ENCODE measurements around the gene UFSP1.

Gene UFSP1

DNA sequence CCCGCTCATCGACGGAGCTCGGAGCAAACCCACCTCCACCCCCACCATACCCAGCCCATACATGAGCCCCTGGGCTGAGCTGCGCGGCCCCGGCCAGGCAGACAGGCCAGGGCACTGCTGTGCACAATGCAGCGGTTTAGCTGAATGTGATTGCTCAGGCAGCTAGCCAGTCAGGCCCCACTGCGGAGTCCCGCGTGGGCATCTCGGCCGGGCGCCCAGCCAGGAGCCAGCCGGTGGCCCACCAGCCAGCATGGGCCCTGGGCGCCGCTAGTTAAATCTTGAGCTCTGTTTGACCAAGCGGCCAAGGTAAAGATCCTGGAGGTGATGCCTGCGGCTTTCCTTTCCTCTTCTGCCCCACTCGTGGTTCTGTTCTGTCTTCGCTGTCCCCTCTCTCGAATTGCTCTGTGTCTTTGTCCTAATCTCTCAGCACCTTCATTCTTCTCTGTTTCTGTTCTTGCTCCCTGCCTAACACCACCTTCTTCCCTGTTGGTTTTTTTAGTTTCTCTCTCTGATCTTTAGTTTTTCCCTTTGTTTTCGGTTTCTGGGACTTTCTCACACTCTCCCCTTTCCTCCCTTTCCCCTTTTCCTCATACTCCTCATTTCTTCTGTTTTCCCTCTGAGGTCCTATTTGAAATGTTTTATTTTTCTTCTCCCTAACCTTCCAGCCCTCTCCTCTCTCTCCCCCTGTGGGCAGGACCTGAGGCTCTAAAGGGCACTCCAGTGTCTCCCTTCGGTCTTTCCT, 6.6 kb downstream of the UFSP1 start:
- in situ Hi-C loops (cut with MboI; ENCODE audit: low sequenced_read_pairs), result no loop called here

DNA sequence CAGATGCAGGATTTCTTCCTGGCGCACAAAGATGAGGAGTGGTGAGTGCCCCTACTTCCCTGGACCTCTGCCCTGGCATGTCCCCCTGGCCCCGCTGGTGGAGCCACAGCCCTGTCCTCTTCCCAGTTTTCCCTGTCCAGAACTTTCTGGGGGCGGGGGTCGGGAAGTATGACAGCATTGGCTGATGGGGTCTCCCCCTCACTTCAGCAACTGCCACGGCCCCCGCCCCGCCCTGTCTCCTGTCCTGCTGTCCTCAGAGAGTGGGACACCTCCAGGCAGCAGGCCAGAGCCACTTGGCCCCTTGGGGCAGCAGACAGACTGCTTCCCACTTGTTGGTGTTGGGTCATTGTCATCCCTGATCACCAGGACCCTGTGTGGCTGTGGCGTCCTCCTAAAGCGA, 7.3 kb downstream of the UFSP1 start:
- in situ Hi-C loops (cut with MboI; ENCODE audit: low sequenced_read_pairs), result no loop called here

- in situ Hi-C loops (cut with MboI; ENCODE audit: low sequenced_read_pairs), result no loop called here
These were observed 8.4 kb downstream of the UFSP1 start for GRCh38 chr7:100881136-100881535.

DNA sequence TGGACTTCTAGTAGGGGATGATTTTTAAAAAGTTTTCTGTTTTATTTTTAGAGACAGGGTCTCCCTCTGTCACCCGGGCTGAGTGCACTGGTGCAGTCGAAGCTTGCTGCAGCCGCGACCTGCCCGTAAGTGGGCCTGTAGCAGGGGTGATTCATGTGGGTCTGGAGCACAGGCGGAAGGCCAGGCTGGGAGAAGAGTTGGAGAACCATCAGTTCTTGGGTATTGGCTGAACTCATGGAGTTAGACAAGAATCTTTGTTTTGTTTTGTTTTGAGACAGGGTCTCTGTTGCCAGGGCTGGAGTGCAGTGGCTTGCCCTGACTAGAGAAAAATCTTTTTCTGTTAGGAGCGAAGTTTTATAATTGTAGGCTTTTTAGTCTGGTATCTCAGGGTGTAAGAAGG, 8.9 kb downstream of the UFSP1 start:
- in situ Hi-C loops (cut with MboI; ENCODE audit: low sequenced_read_pairs), result no loop called here

DNA sequence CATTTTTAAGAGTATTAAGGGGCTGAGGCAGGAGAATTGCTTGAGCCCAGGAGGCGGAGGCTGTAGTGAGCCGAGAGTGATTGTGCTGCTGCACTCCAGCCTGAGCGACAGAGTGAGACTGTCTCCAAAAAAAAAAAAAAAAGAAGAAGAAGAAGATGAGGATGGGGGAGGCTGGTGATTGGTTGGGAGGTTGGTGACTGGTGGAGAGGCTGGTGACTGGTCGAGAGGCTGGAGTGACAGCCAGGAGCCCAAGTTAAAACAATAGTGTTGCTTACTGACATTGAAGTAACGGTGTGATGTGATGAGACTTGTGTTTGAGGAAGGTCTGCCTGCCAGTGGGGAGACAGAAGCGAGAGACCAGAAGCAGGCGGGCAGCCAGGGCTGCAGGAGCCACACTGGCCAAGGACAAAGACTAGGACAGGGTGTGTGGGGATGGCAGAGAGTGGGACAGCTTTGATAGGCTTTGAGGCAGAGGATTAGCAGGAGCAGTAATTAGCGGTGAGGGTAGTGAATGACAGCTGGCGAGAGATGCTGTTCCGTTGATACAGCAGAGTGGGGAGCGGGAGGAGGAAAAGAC, 9.7 kb downstream of the UFSP1 start:
- in situ Hi-C loops (cut with MboI; ENCODE audit: low sequenced_read_pairs), result no loop called here

- in situ Hi-C loops (cut with MboI; ENCODE audit: low sequenced_read_pairs), result no loop called here
These were observed 10.8 kb downstream of the UFSP1 start for GRCh38 chr7:100878685-100879084.

DNA sequence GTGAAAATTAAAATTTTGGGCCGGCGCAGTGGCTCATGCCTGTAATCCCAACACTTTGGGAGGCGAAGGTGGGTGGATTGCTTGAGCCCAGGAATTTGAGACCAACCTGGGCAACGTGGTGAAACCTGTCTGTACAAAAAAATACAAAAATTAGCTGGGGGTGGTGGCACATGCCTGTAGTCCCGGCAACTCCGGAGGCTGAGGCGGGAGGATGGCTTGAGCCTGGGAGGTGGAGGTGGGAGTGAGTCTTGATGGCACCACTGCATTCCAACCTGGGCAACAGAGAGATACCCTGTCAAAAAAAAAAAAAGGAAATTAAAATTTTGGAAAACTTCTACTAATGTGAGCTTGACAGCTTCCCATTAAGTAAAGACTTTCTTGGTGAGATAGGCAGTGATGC, 11.5 kb downstream of the UFSP1 start:
- in situ Hi-C loops (cut with MboI; ENCODE audit: low sequenced_read_pairs), result no loop called here

DNA sequence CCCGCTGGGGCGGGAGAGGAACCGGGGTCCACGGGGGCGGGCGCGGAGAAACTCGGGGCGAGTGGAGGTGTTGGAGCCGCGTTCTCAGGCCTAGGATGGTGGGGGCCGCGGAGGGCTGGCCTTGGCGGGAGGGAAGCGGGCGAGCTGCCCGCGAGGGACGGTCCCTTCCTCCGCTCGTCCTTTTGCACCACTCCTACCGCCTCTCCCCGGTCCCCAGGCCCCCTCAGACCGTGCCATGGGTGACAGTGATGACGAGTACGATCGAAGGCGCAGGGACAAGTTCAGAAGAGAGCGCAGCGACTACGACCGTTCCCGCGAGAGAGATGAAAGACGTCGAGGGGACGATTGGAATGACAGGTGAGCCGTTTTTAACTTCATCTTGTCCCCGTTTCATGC, 14.2 kb downstream of the UFSP1 start:
- in situ Hi-C loops (cut with MboI; ENCODE audit: low sequenced_read_pairs), result no loop called here

GRCh38 chr7:100874577-100875355, 14.7 kb downstream of the UFSP1 start, which contains the start of gene SRRT:
SRRT (plus strand) TSS chr7:100875103; CDS start chr7:100875591, 488 bp downstream.
- in situ Hi-C loops (cut with MboI; ENCODE audit: low sequenced_read_pairs), result no loop called here

DNA sequence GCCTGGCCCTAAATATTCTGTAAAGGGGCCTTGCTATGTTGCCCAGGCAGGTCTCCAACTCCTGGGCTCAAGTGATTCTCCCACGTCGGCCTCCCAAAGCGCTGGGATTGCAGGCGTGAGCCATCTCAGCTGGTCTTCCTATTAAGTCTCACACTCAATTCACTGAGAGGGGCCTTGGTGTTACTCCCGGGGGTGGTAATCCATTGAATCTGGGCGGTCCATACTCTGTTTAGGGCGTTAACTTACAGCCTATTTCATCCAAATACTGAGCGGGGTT, 15.3 kb downstream of the UFSP1 start:
- in situ Hi-C loops (cut with MboI; ENCODE audit: low sequenced_read_pairs), result no loop called here

- in situ Hi-C loops (cut with MboI; ENCODE audit: low sequenced_read_pairs), result no loop called here
These were observed 15.8 kb downstream of the UFSP1 start for GRCh38 chr7:100873599-100874299.

DNA sequence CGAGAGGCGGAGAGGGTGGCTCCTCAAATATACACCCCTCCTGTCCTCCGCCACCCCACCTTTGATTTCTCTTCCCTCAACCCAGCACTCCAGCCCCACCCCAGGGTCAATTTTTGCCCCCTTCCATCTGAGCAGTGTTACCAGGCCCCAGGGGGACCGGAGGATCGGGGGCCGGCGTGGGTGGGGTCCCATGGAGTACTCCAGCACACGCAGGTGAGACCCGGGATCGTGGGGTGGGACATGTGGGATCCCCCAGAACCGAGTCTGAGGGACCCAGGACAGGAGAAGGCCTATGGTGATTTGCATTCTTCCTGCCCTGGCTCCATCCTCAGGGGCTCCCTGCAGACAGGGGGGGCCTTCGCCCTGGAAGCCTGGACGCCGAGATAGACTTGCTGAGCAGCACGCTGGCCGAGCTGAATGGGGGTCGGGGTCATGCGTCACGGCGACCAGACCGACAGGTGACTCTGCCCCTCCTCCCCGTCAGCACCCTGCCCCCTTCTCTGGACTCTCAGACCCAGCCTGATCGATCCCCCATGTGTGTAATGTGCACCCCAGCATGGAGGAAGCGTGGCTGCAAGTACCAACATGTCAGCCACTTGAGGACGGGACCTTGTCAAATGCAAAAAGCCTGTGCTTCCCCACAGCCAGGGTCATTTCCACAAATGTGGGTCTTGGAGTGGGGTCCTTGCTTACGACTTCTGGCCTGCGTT, 21.6 kb downstream of the UFSP1 start:
- in situ Hi-C loops (cut with MboI; ENCODE audit: low sequenced_read_pairs), result no loop called here

- in situ Hi-C loops (cut with MboI; ENCODE audit: low sequenced_read_pairs), result no loop called here
These were observed 22.3 kb downstream of the UFSP1 start, which contains the start of gene TRIP6 for GRCh38 chr7:100867040-100867775. TRIP6 (plus strand) TSS chr7:100867387; CDS start chr7:100867498, 111 bp downstream.

DNA sequence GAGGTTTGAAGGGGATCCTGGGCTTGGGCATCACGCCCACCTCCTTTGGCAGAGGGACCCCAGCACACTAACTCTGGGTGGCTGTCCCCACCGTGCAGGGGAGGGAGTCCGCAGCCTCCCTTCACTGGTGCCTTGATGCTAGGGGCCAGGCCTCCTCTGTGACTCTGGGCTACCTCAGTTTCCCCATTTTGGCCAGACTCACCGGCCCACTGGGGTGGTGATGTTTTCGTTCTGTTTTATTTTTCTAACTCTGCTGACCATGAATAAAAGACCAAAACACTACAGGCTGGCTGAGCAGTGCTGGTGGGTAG, 22.8 kb downstream of the UFSP1 start:
- in situ Hi-C loops (cut with MboI; ENCODE audit: low sequenced_read_pairs), result no loop called here

GRCh38 chr7:100865938-100866728, 23.4 kb downstream of the UFSP1 start:
- in situ Hi-C loops (cut with MboI; ENCODE audit: low sequenced_read_pairs), result no loop called here

DNA sequence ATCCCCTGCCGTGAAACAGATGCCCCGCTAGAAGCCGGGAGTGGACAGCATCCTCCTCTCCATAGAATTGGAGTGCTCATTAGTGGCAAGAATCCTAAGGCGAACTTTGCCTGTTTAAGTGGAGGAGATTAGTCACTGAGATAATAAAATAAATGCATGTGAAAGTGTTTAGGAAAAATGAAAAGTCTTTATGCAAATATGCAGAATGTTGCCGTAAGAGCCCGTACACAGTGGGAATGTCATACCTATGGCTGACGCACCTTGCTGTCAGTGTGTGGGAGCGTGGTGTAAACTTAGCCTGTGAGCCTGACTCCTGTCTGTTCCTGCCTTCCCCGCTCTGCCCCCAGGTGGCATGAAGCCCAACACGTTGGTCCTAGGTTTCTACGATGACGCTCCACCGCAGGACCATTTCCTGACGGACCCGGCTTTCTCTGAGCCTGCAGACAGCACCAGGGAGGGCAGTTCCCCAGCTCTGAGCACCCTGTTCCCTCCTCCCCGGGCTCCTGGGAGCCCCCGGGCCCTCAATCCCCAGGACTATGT, 24.1 kb downstream of the UFSP1 start:
- in situ Hi-C loops (cut with MboI; ENCODE audit: low sequenced_read_pairs), result no loop called here

DNA sequence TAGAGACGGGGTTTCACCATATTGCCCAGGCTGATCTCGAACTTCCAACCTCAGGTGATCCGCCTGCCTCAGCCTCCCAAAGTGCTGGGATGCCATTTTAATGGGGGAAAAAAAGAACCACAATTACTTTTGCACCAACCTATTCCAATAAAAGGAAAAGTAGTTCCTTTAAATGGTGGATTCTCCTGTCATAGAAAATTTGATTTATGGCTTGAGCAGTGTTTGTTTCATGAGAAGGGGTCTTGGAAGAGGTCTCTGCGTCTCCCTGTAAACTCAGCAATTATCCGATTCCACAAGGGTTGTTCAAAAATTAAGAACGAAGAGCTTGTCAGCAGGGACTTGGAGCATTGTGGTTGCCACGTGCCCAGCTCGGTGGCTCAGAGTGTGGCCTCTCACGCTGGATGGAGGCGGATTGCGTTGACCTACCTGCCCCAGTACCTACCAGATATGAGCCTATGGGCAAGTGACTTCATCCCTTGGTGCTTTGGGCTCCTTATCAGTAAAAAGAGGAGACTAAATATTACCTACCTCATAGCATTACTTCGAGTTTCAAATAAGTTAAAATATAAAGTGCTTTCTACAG, 25.2 kb downstream of the UFSP1 start:
- in situ Hi-C loops (cut with MboI; ENCODE audit: low sequenced_read_pairs), result no loop called here

GRCh38 chr7:100863406-100863950, 26.0 kb downstream of the UFSP1 start:
- in situ Hi-C loops (cut with MboI; ENCODE audit: low sequenced_read_pairs), result no loop called here

DNA sequence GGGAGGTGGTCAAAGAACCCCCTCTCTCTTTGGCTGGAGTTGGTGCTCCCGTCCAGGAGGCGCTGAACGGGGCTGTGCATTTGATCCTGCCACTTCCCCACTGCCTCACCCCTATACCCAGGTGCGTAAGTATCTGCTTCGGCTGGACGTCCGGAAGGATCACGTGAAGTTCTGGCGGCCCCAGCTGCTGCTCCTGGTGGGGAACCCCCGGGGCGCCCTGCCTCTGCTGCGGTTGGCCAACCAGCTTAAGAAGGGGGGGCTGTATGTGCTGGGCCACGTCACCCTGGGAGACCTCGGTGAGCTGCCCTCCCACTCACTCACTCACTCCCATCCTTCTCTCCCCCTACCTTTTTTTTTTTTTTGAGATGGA, 27.9 kb downstream of the UFSP1 start:
- in situ Hi-C loops (cut with MboI; ENCODE audit: low sequenced_read_pairs), result no loop called here
